HCT116 (cell line): Measurements from ENCODE around the gene DCP1B. TPM values are rescaled to one million over a fixed set of nuclear protein-coding genes. Genes with fewer than 3 reads are reported as not detected.

Source experiments
- ATAC-seq: fragments of 200-7000 bp; cut with Tn5 transposase; 2 replicates; pipeline ENCODE4 v1.9.1; 2020; ENCODE audit warnings: mild to moderate bottlenecking, moderate library complexity
- BruUV-seq: library from RNA; stranded (reverse); fragments of 400-500 nt; replicated peaks from 2 replicates; lab custom pipeline; 2021; lab: Mats Ljungman, UMichigan
- CTCF ChIA-PET: fragments of 300-600 bp; sonication (Branson Sonifier 250); formaldehyde crosslinking; loops from one replicate; lab custom pipeline; 2021; ENCODE audit warnings: antibody characterized with exemption; lab: Charles Lee
- POLR2A ChIA-PET: fragments of 300-600, 350-600 bp; sonication (Branson Sonifier 250); formaldehyde crosslinking; loops from one replicate; lab custom pipeline; 2021; ENCODE audit warnings: antibody characterized with exemption; lab: Charles Lee
- RAD21 ChIA-PET, 2 experiments: fragments of 300-600 bp; sonication (Branson Sonifier 250); formaldehyde crosslinking; loops; one replicate each; lab custom pipeline; 2023; ENCODE audit warnings: low total read pairs in 2 of 2; ENCODE audit not compliant: uncharacterized antibody in 2 of 2, unreplicated experiment in 2 of 2, low non-redundant PET in 1 of 2; lab: Charles Lee
- DNase-seq: peaks from one replicate; pipeline ENCODE4 v3.0.0-alpha.2; 2010; ENCODE audit warnings: low read depth, low spot score
- H2AFZ ChIP-seq: fragments of 200-600 bp; shearing (Covaris generic), sonication (generic); 2 replicates; pipeline ENCODE4 v1.6.1; 2017; ENCODE audit warnings: low read depth, mixed run types, mixed read lengths, antibody characterized with exemption, low read length; ENCODE audit not compliant: poor library complexity, severe bottlenecking
- H3K27ac ChIP-seq: 2 replicates; pipeline ENCODE4 v1.5.1; 2012; ENCODE audit warnings: low read depth, low read length
- H3K27me3 ChIP-seq: fragments of 200-600 bp; sonication (generic); 2 replicates; pipeline ENCODE4 v1.6.1; 2016; ENCODE audit warnings: mixed run types, low read length, mixed read lengths; ENCODE audit not compliant: insufficient read depth
- H3K36me3 ChIP-seq, 2 experiments: fragments of 200-500 bp in 1 of 2; fragments of 200-600 bp in 1 of 2; sonication (Bioruptor generic) in 1 of 2; sonication (generic) in 1 of 2; 2 replicates each; pipeline versions ENCODE4 v1.5.1 to v1.6.1; 2014 to 2016; ENCODE audit warnings: low read length in 2 of 2, inconsistent platforms in 1 of 2, mixed read lengths in 1 of 2, mixed run types in 1 of 2; ENCODE audit not compliant: insufficient read depth in 2 of 2, control insufficient read depth in 1 of 2
- H3K4me1 ChIP-seq, 2 experiments: fragments of 200-600 bp in 1 of 2; sonication (generic) in 1 of 2; 2 replicates each; pipeline versions ENCODE4 v1.5.1 to v1.6.1; 2012 to 2017; ENCODE audit warnings: low read length in 2 of 2, inconsistent platforms in 1 of 2, mild to moderate bottlenecking in 1 of 2, mixed read lengths in 1 of 2, mixed run types in 1 of 2, moderate library complexity in 1 of 2; ENCODE audit not compliant: insufficient read depth in 2 of 2, control insufficient read depth in 1 of 2
- H3K4me2 ChIP-seq: fragments of 200-600 bp; sonication (generic); 2 replicates; pipeline ENCODE4 v1.6.1; 2017; ENCODE audit warnings: mixed run types, low read length, mixed read lengths
- H3K4me3 ChIP-seq, 2 experiments: fragments of 200-600 bp in 1 of 2; sonication (generic) in 1 of 2; replicated peaks in 1 of 2; 2 replicates each; pipeline ENCODE4 v1.5.1; 2011 to 2016; ENCODE audit warnings: low read length in 2 of 2, control low read depth in 1 of 2, low read depth in 1 of 2, mild to moderate bottlenecking in 1 of 2, mixed read lengths in 1 of 2, mixed run types in 1 of 2
- H3K79me2 ChIP-seq: fragments of 200-600 bp; sonication (generic); 2 replicates; pipeline ENCODE4 v1.6.1; 2017; ENCODE audit warnings: mild to moderate bottlenecking, mixed run types, low read length, moderate library complexity, mixed read lengths; ENCODE audit not compliant: insufficient read depth
- H3K9ac ChIP-seq: fragments of 200-600 bp; sonication (generic); 2 replicates; pipeline ENCODE4 v1.6.1; 2016; ENCODE audit warnings: low read length, mixed read lengths
- H3K9me2 ChIP-seq: fragments of 200-600 bp; sonication (generic), shearing (Covaris generic); 2 replicates; pipeline ENCODE4 v1.6.1; 2017; ENCODE audit warnings: mixed run types, mild to moderate bottlenecking, moderate library complexity; ENCODE audit not compliant: insufficient read depth
- H3K9me3 ChIP-seq, 2 experiments: fragments of 200-500 bp in 1 of 2; fragments of 200-600 bp in 1 of 2; sonication (Bioruptor generic) in 1 of 2; sonication (generic) in 1 of 2; 2 replicates each; pipeline ENCODE4 v1.6.1; 2014 to 2017; ENCODE audit warnings: low read length in 2 of 2, mixed read lengths in 2 of 2, inconsistent platforms in 1 of 2, low read depth in 1 of 2, mild to moderate bottlenecking in 1 of 2, mixed run types in 1 of 2, moderate library complexity in 1 of 2; ENCODE audit not compliant: control insufficient read depth in 1 of 2, insufficient read depth in 1 of 2
- H4K20me1 ChIP-seq: fragments of 200-600 bp; sonication (generic), shearing (Covaris generic); 2 replicates; pipeline ENCODE4 v1.6.1; 2017; ENCODE audit warnings: mixed run types, mild to moderate bottlenecking, moderate library complexity; ENCODE audit not compliant: insufficient read depth
- ATF3 ChIP-seq: IDR thresholded peaks from 2 replicates; pipeline ENCODE4 v1.6.1; 2012
- CBX3 ChIP-seq: IDR thresholded peaks from 2 replicates; pipeline ENCODE4 v1.6.1; 2012; ENCODE audit warnings: low read depth
- CEBPB ChIP-seq: IDR thresholded peaks from 2 replicates; pipeline ENCODE4 v1.6.1; 2012; ENCODE audit warnings: low read depth
- CTCF ChIP-seq, 3 experiments: fragments of 200-600 bp in 1 of 3; sonication (generic) in 1 of 3; IDR thresholded peaks in 2 of 3; conservative IDR thresholded peaks in 1 of 3; 2 replicates each; pipeline ENCODE4 v1.5.1; 2012 to 2017; ENCODE audit warnings: low read depth in 2 of 3, low read length in 2 of 3, antibody characterized with exemption in 1 of 3, borderline replicate concordance in 1 of 3, control low read depth in 1 of 3, mild to moderate bottlenecking in 1 of 3, mixed read lengths in 1 of 3, mixed run types in 1 of 3, moderate library complexity in 1 of 3; ENCODE audit not compliant: insufficient read depth in 1 of 3
- EGR1 ChIP-seq: IDR thresholded peaks from 2 replicates; pipeline ENCODE4 v1.6.1; 2012; ENCODE audit warnings: low read depth
- ELF1 ChIP-seq: IDR thresholded peaks from 2 replicates; pipeline ENCODE4 v1.6.1; 2012; ENCODE audit warnings: low read depth, borderline replicate concordance
- EZH2 ChIP-seq: fragments of 200-600 bp; sonication (generic); IDR thresholded peaks from 2 replicates; pipeline ENCODE4 v1.6.1; 2017; ENCODE audit warnings: antibody characterized with exemption, mixed run types
- JUND ChIP-seq: IDR thresholded peaks from 2 replicates; pipeline ENCODE4 v1.6.1; 2012
- MAX ChIP-seq: IDR thresholded peaks from 2 replicates; pipeline ENCODE4 v1.6.1; 2012
- POLR2A ChIP-seq: IDR thresholded peaks from 2 replicates; pipeline ENCODE4 v1.7.0; 2011; ENCODE audit warnings: borderline replicate concordance; ENCODE audit not compliant: insufficient read depth, insufficient read length; ENCODE audit errors: extremely low read depth
- POLR2AphosphoS5 ChIP-seq: IDR thresholded peaks from 2 replicates; pipeline ENCODE4 v1.6.1; 2011; ENCODE audit warnings: mild to moderate bottlenecking, low read depth, low read length, moderate library complexity
- SP1 ChIP-seq: IDR thresholded peaks from 2 replicates; pipeline ENCODE4 v1.6.1; 2012; ENCODE audit warnings: low read depth
- SRF ChIP-seq: IDR thresholded peaks from 2 replicates; pipeline ENCODE4 v1.6.1; 2012; ENCODE audit warnings: low read depth
- YY1 ChIP-seq: IDR thresholded peaks from 2 replicates; pipeline ENCODE4 v1.6.1; 2011; ENCODE audit warnings: low read length, low read depth, moderate library complexity, mild to moderate bottlenecking; ENCODE audit not compliant: insufficient replicate concordance; ENCODE audit errors: extremely low read depth
- ZBTB33 ChIP-seq: IDR thresholded peaks from 2 replicates; pipeline ENCODE4 v1.6.1; 2011; ENCODE audit warnings: mild to moderate bottlenecking, low read length, moderate library complexity; ENCODE audit not compliant: insufficient replicate concordance; ENCODE audit errors: extremely low read depth
- ZFX ChIP-seq: fragments of 450-650 bp; IDR thresholded peaks from 2 replicates; pipeline ENCODE4 v1.6.1; 2017
- intact Hi-C: fragments of 100-400 bp; cut with micrococcal nuclease; formaldehyde crosslinking; loops from 2 replicates; pipeline ENCODE4 v1.10.0; 2022
- total RNA-seq: library from RNA; stranded (reverse); gene quantifications from one replicate; pipeline ENCODE4 v1.2.1, GENCODE V29; 2021; ENCODE audit not compliant: unreplicated experiment

Gene DCP1B
- total RNA-seq, 1 experiment from 2014 or later = 13.8 TPM

- Histone ChIP-seq H4K20me1 (no peaks in the 10 kb centered on the region), H3K27me3 (no peaks in the 10 kb centered on the region), H2AFZ (no peak overlapping the region), H3K27ac (no peak overlapping the region), H3K9me3 (no peaks in the 10 kb centered on the region), H3K9me2 (no peaks in the 10 kb centered on the region), H3K4me3 (no peak overlapping the region), H3K79me2 (no peaks in the 10 kb centered on the region), H3K4me2 (no peak overlapping the region), H3K4me1 (no peaks in the 10 kb centered on the region), H3K9ac (no peak overlapping the region), H3K36me3 (peaks cover 7% of the 10 kb centered on the region in 2 experiments; a peak in 1 of 4 replicates)
- intact Hi-C loops = no loop called here
- BruUV-seq = no TSS peak
- DNase-seq (no peak), ATAC-seq (no peak)
- no peak for TF ChIP-seq SP1
- no peak for TF ChIP-seq EGR1
- no peak for TF ChIP-seq JUND
- no peak for TF ChIP-seq CTCF (IDR thresholded peaks at IDR 0.05 in 2 of 3, conservative IDR thresholded peaks at IDR 0.05 in 1 of 3; ENCODE audit: borderline replicate concordance in 1 of 3, insufficient read depth in 1 of 3, low read depth in 2 of 3, low read length in 2 of 3)
- RAD21 ChIA-PET = no interaction called here
- CTCF ChIA-PET = no interaction called here
- POLR2A ChIA-PET = no interaction called here
These were observed 57.2 kb downstream of the DCP1B start for GRCh38 chr12:1947081-1947480.

- BruUV-seq = no TSS peak
- DNase-seq (no peak), ATAC-seq (no peak)
- H3K27me3 ChIP-seq = no peaks in the 10 kb centered on the region
- intact Hi-C loops = no loop called here
- ChIA-PET POLR2A (no interaction called here), RAD21 (no interaction called here), CTCF (no interaction called here)
- H3K9me2 ChIP-seq = no peaks in the 10 kb centered on the region
- no peak overlapping the region for H3K4me2 ChIP-seq
- H2AFZ ChIP-seq = no peak overlapping the region
- no peak overlapping the region for H3K9ac ChIP-seq
- H4K20me1 ChIP-seq = no peaks in the 10 kb centered on the region
- no peaks in the 10 kb centered on the region for H3K4me1 ChIP-seq
- H3K9me3 ChIP-seq = no peaks in the 10 kb centered on the region
- no peak overlapping the region for H3K27ac ChIP-seq
- no peak overlapping the region for H3K4me3 ChIP-seq
- peaks cover 5 to 7% of the 10 kb centered on the region in 2 experiments; a peak in 1 of 4 replicates for H3K36me3 ChIP-seq
- no peaks in the 10 kb centered on the region for H3K79me2 ChIP-seq
- TF ChIP-seq JUND (no peak), SRF (no peak), ATF3 (no peak), ZBTB33 (no peak), CBX3 (no peak), ZFX (no peak), ELF1 (no peak), POLR2A (no peak), CEBPB (no peak), MAX (no peak), EZH2 (no peak), YY1 (no peak), POLR2AphosphoS5 (no peak), EGR1 (no peak)
These were observed 58.0 kb downstream of the DCP1B start for GRCh38 chr12:1946296-1946695.
